Smooth muscle cell of the coronary artery (primary cell): ENCODE measurements around the gene DHRS9. TPM values are rescaled to one million over a fixed set of nuclear protein-coding genes. Genes with fewer than 3 reads are reported as not detected.

Experiments
- total RNA-seq: library from RNA; depleted of rRNA; stranded (reverse); fragments of >200 nt; gene quantifications from 2 replicates; pipeline ENCODE4 v1.2.3, GENCODE V29; 2014; ENCODE audit warnings: low replicate concordance

Gene DHRS9
- not detected in 2 replicates for total RNA-seq

GRCh38 chr2:169069341-169069740 is at the start of gene DHRS9:
Gene DHRS9 (plus strand): TSS chr2:169069563. CDS start chr2:169081582, 12,019 bp downstream.

GRCh38 chr2:169031202-169031601 is 38.2 kb upstream of the DHRS9 start, which contains the start of gene ABCB11:
Gene ABCB11 (minus strand): TSS chr2:169031324. CDS start chr2:169018125, 13,199 bp downstream.

Other genes with a start within 250 kb of the DHRS9 start
- 0.98 TPM in 1 of 2 replicates, not detected in the other for gene SPC25, start 179.1 kb upstream of the DHRS9 start, total RNA-seq
- gene G6PC2, start 168.3 kb upstream of the DHRS9 start, total RNA-seq, result not detected in 2 replicates
- gene ABCB11, start 38.2 kb upstream of the DHRS9 start, total RNA-seq, result not detected in 2 replicates